ENCODE measurements around the gene COX15.

- no peak for TF ChIP-seq CTCF (IDR thresholded peaks at IDR 0.05)
- no peak for TF ChIP-seq POLR2A (IDR thresholded peaks at IDR 0.05)
Measured at GRCh38 chr10:99700649-99701048, 31.3 kb downstream of the COX15 start.
